ENCODE data around the gene OR4N2. TPM values are rescaled to one million over a fixed set of nuclear protein-coding genes. Genes with fewer than 3 reads are reported as not detected.
"Not testable (repeated sequence)": the region's sequence is repeated elsewhere in the genome, so short reads cannot be mapped to it uniquely, and the experiment has no call there.

OR4N2 gene
- polyA plus RNA-seq, 1 of the 3 experiments (the other 2 are of a cell fraction), result not detected

- H3K27me3 ChIP-seq (ENCODE audit: insufficient read depth), result peaks cover 2% of the 10 kb centered on the region; the same call in 1 of the 2 replicates
- no peaks in the 10 kb centered on the region for H3F3A ChIP-seq (replicated peaks; ENCODE audit: insufficient read depth)
- H3K9me2 ChIP-seq, result no peaks in the 10 kb centered on the region
- no peak for DNase-seq
- H2AFZ ChIP-seq (ENCODE audit: low read depth), result no peak overlapping the region
- POLR2A ChIA-PET, result no interaction called here
- no peaks in the 10 kb centered on the region for H3K9me3 ChIP-seq
- no peaks in the 10 kb centered on the region for H3K79me2 ChIP-seq (ENCODE audit: insufficient read depth)
- 2% methylated on average over 1 of the region's 1 CpG for WGBS (ENCODE audit: low lambda C conversion rate)
- H3K4me2 ChIP-seq, result no peak overlapping the region
- CTCF ChIA-PET, result no interaction called here
- no peaks in the 10 kb centered on the region for H4K20me1 ChIP-seq (ENCODE audit: insufficient read depth)
- no peak overlapping the region for H3K9ac ChIP-seq
- no peak for TF ChIP-seq TEAD4 (IDR thresholded peaks at IDR 0.05; ENCODE audit: borderline replicate concordance, insufficient read depth)
- TF ChIP-seq MEF2A (IDR thresholded peaks at IDR 0.05; ENCODE audit: borderline replicate concordance, low read depth), result no peak
- no peak for TF ChIP-seq YY1 (IDR thresholded peaks at IDR 0.05; ENCODE audit: low read depth)
- TF ChIP-seq RCOR1 (IDR thresholded peaks at IDR 0.05; ENCODE audit: low read length), result no peak
- TF ChIP-seq IRF3 (IDR thresholded peaks at IDR 0.05; ENCODE audit: low read depth, low read length), result no peak
- TF ChIP-seq RFX5 (IDR thresholded peaks at IDR 0.05; ENCODE audit: low read length), result no peak
- TF ChIP-seq SMC3 (IDR thresholded peaks at IDR 0.05; ENCODE audit: low read depth, low read length), result no peak
- no peak for TF ChIP-seq MAX (IDR thresholded peaks at IDR 0.05; ENCODE audit: low read depth)
- TF ChIP-seq GABPA (IDR thresholded peaks at IDR 0.05; ENCODE audit: low read depth), result no peak
- no peak for TF ChIP-seq TAF1 (IDR thresholded peaks at IDR 0.05; ENCODE audit: borderline replicate concordance, low read depth, low read length)
- TF ChIP-seq TCF12 (IDR thresholded peaks at IDR 0.05), result no peak
- no peak for TF ChIP-seq SIN3A (IDR thresholded peaks at IDR 0.05; ENCODE audit: borderline replicate concordance, low read depth, low read length)
- no peak for TF ChIP-seq ELF1 (IDR thresholded peaks at IDR 0.05)
- TF ChIP-seq MXI1 (IDR thresholded peaks at IDR 0.05; ENCODE audit: low read depth, low read length), result no peak
- no peak for TF ChIP-seq CHD2 (IDR thresholded peaks at IDR 0.05; ENCODE audit: low read length, partially characterized antibody)
- no peak for TF ChIP-seq FOSL2 (IDR thresholded peaks at IDR 0.05; ENCODE audit: borderline replicate concordance, low read depth)
- H3K4me1 ChIP-seq (ENCODE audit: control insufficient read depth in 1 of 2, insufficient read depth in 2 of 2, low read depth in 1 of 2, low read length in 1 of 2), result no peaks in the 10 kb centered on the region
- H3K4me3 ChIP-seq (ENCODE audit: low read depth in 2 of 2, low read length in 1 of 2), result no peak overlapping the region
- H3K27ac ChIP-seq (ENCODE audit: low read depth in 2 of 2, low read length in 1 of 2), result no peak overlapping the region
- no peaks in the 10 kb centered on the region for H3K36me3 ChIP-seq (replicated peaks in 1 of 2; ENCODE audit: control insufficient read depth in 1 of 2, insufficient read depth in 2 of 2, low read length in 1 of 2)
Observed at GRCh38 chr14:19775587-19775986, 28.0 kb upstream of the OR4N2 start.

- 15% methylated on average over 16 of the region's 16 CpGs for WGBS (ENCODE audit: low lambda C conversion rate)
- CTCF ChIA-PET; DNase-seq; H3K4me2 ChIP-seq; POLR2A ChIA-PET; H4K20me1 ChIP-seq (ENCODE audit: insufficient read depth); H3K9me2 ChIP-seq; H3K9me3 ChIP-seq; H3K9ac ChIP-seq; H3F3A ChIP-seq (replicated peaks; ENCODE audit: insufficient read depth); H3K79me2 ChIP-seq (ENCODE audit: insufficient read depth); H3K4me3 ChIP-seq (ENCODE audit: low read depth in 2 of 2, low read length in 1 of 2); H3K4me1 ChIP-seq (ENCODE audit: control insufficient read depth in 1 of 2, insufficient read depth in 2 of 2, low read depth in 1 of 2, low read length in 1 of 2); H3K27ac ChIP-seq (ENCODE audit: low read depth in 2 of 2, low read length in 1 of 2); H3K36me3 ChIP-seq (replicated peaks in 1 of 2; ENCODE audit: control insufficient read depth in 1 of 2, insufficient read depth in 2 of 2, low read length in 1 of 2); H2AFZ ChIP-seq (ENCODE audit: low read depth): not testable (repeated sequence)
- peaks cover 13% of the 10 kb centered on the region for H3K27me3 ChIP-seq (ENCODE audit: insufficient read depth)
Observed at GRCh38 chr14:19785848-19786247, 17.7 kb upstream of the OR4N2 start.

- H3K79me2 ChIP-seq (ENCODE audit: insufficient read depth); H3K36me3 ChIP-seq (replicated peaks in 1 of 2; ENCODE audit: control insufficient read depth in 1 of 2, insufficient read depth in 2 of 2, low read length in 1 of 2); H3F3A ChIP-seq (replicated peaks; ENCODE audit: insufficient read depth); H3K9me2 ChIP-seq; H3K9ac ChIP-seq; H4K20me1 ChIP-seq (ENCODE audit: insufficient read depth); H3K27ac ChIP-seq (ENCODE audit: low read depth in 2 of 2, low read length in 1 of 2); CTCF ChIA-PET; H2AFZ ChIP-seq (ENCODE audit: low read depth); H3K4me1 ChIP-seq (ENCODE audit: control insufficient read depth in 1 of 2, insufficient read depth in 2 of 2, low read depth in 1 of 2, low read length in 1 of 2); H3K4me2 ChIP-seq; POLR2A ChIA-PET; H3K4me3 ChIP-seq (ENCODE audit: low read depth in 2 of 2, low read length in 1 of 2); H3K9me3 ChIP-seq; DNase-seq; H3K27me3 ChIP-seq (ENCODE audit: insufficient read depth): not testable (repeated sequence)
- WGBS (ENCODE audit: low lambda C conversion rate), result 5% methylated on average over 6 of the region's 6 CpGs
Observed at GRCh38 chr14:19787318-19787717, 16.3 kb upstream of the OR4N2 start.

- DNase-seq; H4K20me1 ChIP-seq (ENCODE audit: insufficient read depth); H3K27ac ChIP-seq (ENCODE audit: low read depth in 2 of 2, low read length in 1 of 2); H3K9me3 ChIP-seq; H3K4me1 ChIP-seq (ENCODE audit: control insufficient read depth in 1 of 2, insufficient read depth in 2 of 2, low read depth in 1 of 2, low read length in 1 of 2); CTCF ChIA-PET; H3K27me3 ChIP-seq (ENCODE audit: insufficient read depth); H3F3A ChIP-seq (replicated peaks; ENCODE audit: insufficient read depth); H3K9me2 ChIP-seq; POLR2A ChIA-PET; H3K4me2 ChIP-seq; H2AFZ ChIP-seq (ENCODE audit: low read depth); H3K4me3 ChIP-seq (ENCODE audit: low read depth in 2 of 2, low read length in 1 of 2); H3K36me3 ChIP-seq (replicated peaks in 1 of 2; ENCODE audit: control insufficient read depth in 1 of 2, insufficient read depth in 2 of 2, low read length in 1 of 2); H3K9ac ChIP-seq; H3K79me2 ChIP-seq (ENCODE audit: insufficient read depth): not testable (repeated sequence)
- WGBS (ENCODE audit: low lambda C conversion rate), result 0% methylated on average over 7 of the region's 7 CpGs
Observed at GRCh38 chr14:19788150-19788549, 15.4 kb upstream of the OR4N2 start.
